B cell (primary cell): Measurements from ENCODE around the gene SH3TC1. TPM values are rescaled to one million over a fixed set of nuclear protein-coding genes. Genes with fewer than 3 reads are reported as not detected.

Experiments
- ATAC-seq: fragments of 200-7000 bp; cut with Tn5 transposase; one replicate; pipeline ENCODE4 v1.10.0; 2021; ENCODE audit warnings: low read depth, mild to moderate bottlenecking, moderate number of reproducible peaks, moderate library complexity
- CTCF ChIA-PET: fragments of 350-600 bp; sonication (Branson Sonifier 250); formaldehyde crosslinking; loops from one replicate; lab custom pipeline; 2021; ENCODE audit warnings: antibody characterized with exemption, inconsistent platforms; lab: Charles Lee
- POLR2A ChIA-PET: fragments of 350-600 bp; sonication (Branson Sonifier 250); formaldehyde crosslinking; loops from one replicate; lab custom pipeline; 2021; ENCODE audit warnings: antibody characterized with exemption; lab: Charles Lee
- DNase-seq: peaks from one replicate; pipeline ENCODE4 v3.0.0; 2013
- H2AFZ ChIP-seq: 2 replicates; pipeline ENCODE4 v1.6.1; 2012; ENCODE audit warnings: mild to moderate bottlenecking, low read depth, low read length; ENCODE audit not compliant: insufficient read depth, poor library complexity, severe bottlenecking
- H3K27ac ChIP-seq, 2 donors: 1 replicate in 1 of 2; 2 replicates in 1 of 2; pipeline ENCODE4 v1.5.1; 2012 to 2013; ENCODE audit warnings: low read length in 2 of 2, mild to moderate bottlenecking in 2 of 2, moderate library complexity in 1 of 2
- H3K27me3 ChIP-seq, 4 experiments: fragments of 200-600 bp in 1 of 4; sonication (generic) in 1 of 4; replicated peaks in 1 of 4; 1 replicate in 2 of 4; 2 replicates in 2 of 4; pipeline versions ENCODE4 v1.6.1 to v1.7.0; 2013 to 2016; ENCODE audit warnings: low read length in 3 of 4, mild to moderate bottlenecking in 2 of 4, mixed read lengths in 1 of 4, moderate library complexity in 1 of 4; ENCODE audit not compliant: insufficient read depth in 4 of 4, control insufficient read depth in 3 of 4; ENCODE audit errors: control extremely low read depth in 1 of 4
- H3K36me3 ChIP-seq, 2 experiments: replicated peaks in 1 of 2; 1 replicate in 1 of 2; 2 replicates in 1 of 2; pipeline versions ENCODE4 v1.6.1 to v1.7.1; 2013; ENCODE audit warnings: low read length in 1 of 2; ENCODE audit not compliant: insufficient read depth in 2 of 2, control insufficient read depth in 1 of 2; ENCODE audit errors: control extremely low read depth in 1 of 2, extremely low read depth in 1 of 2
- H3K4me1 ChIP-seq, 2 donors: fragments of 200-600 bp in 1 of 2; sonication (generic) in 1 of 2; 1 replicate in 1 of 2; 2 replicates in 1 of 2; pipeline versions ENCODE4 v1.5.1 to v1.6.1; 2013 to 2017; ENCODE audit warnings: low read length in 2 of 2; ENCODE audit not compliant: control insufficient read depth in 2 of 2, insufficient read depth in 2 of 2
- H3K4me2 ChIP-seq: replicated peaks from 2 replicates; pipeline ENCODE3; 2012; ENCODE audit warnings: mild to moderate bottlenecking, low read depth, low read length; ENCODE audit not compliant: poor library complexity, severe bottlenecking
- H3K4me3 ChIP-seq, 5 experiments: fragments of 200-600 bp in 1 of 5; sonication (generic) in 1 of 5; 1 replicate in 3 of 5; 2 replicates in 2 of 5; pipeline versions ENCODE4 v1.5.1 to v1.7.0; 2011 to 2016; ENCODE audit warnings: low read length in 4 of 5, mild to moderate bottlenecking in 4 of 5, low read depth in 2 of 5, control low read depth in 1 of 5, moderate library complexity in 1 of 5; ENCODE audit not compliant: insufficient read depth in 1 of 5; ENCODE audit errors: control extremely low read depth in 1 of 5, extremely low read depth in 1 of 5
- H3K79me2 ChIP-seq: fragments of 200-600 bp; sonication (generic); one replicate; pipeline ENCODE4 v1.6.0; 2016; ENCODE audit warnings: low read length; ENCODE audit not compliant: control insufficient read depth, insufficient read depth
- H3K9ac ChIP-seq: fragments of 200-600 bp; sonication (generic); 2 replicates; pipeline ENCODE4 v1.6.1; 2017; ENCODE audit warnings: mild to moderate bottlenecking, low read length, moderate library complexity
- H3K9me3 ChIP-seq, 3 donors: one replicate each; pipeline versions ENCODE4 v1.6.1 to v1.7.1; 2013; ENCODE audit warnings: low read length in 2 of 3; ENCODE audit not compliant: control insufficient read depth in 2 of 3, insufficient read depth in 1 of 3; ENCODE audit errors: control extremely low read depth in 1 of 3
- H4K20me1 ChIP-seq: 2 replicates; pipeline ENCODE4 v1.6.0; 2012; ENCODE audit warnings: mild to moderate bottlenecking, low read length; ENCODE audit not compliant: insufficient read depth, control insufficient read depth, poor library complexity, severe bottlenecking
- H3K27ac Mint-ChIP-seq: one replicate; pipeline ENCODE4 v1.8.0; 2021; ENCODE audit warnings: mixed read lengths
- H3K27me3 Mint-ChIP-seq: one replicate; pipeline ENCODE4 v1.8.0; 2021; ENCODE audit warnings: mixed read lengths
- H3K4me1 Mint-ChIP-seq: one replicate; pipeline ENCODE4 v1.8.0; 2021; ENCODE audit warnings: mixed read lengths
- H3K4me3 Mint-ChIP-seq: one replicate; pipeline ENCODE4 v1.8.0; 2021; ENCODE audit warnings: mixed read lengths
- H3K9me3 Mint-ChIP-seq: one replicate; pipeline ENCODE4 v1.8.0; 2022; ENCODE audit warnings: mixed read lengths; ENCODE audit not compliant: insufficient read depth
- CTCF ChIP-seq: fragments of 200-600 bp; IDR thresholded peaks from one replicate; pipeline ENCODE4 v1.8.0; 2022; ENCODE audit warnings: antibody characterized with exemption, mild to moderate bottlenecking
- EZH2 ChIP-seq: IDR thresholded peaks from 2 replicates; pipeline ENCODE4 v1.6.1; 2012; ENCODE audit warnings: borderline replicate concordance, low read depth, mild to moderate bottlenecking, moderate library complexity, low read length; ENCODE audit not compliant: insufficient read depth, poor library complexity, severe bottlenecking
- WGBS: methylation state at CpG from one replicate; pipeline ENCODE4 v1.1.5; 2013; ENCODE audit warnings: missing lambda C conversion rate; ENCODE audit not compliant: insufficient coverage; 5-methylcytosine and 5-hydroxymethylcytosine counted together
- intact Hi-C: fragments of 100-400 bp; cut with micrococcal nuclease; formaldehyde crosslinking; loops from one replicate; pipeline ENCODE4 v1.10.0; 2022
- polyA plus RNA-seq: library from polyadenylated mRNA; depleted of rRNA; stranded (reverse); fragments of >200 nt; gene quantifications from 2 replicates; pipeline ENCODE4 v1.2.3, GENCODE V29; 2012
- total RNA-seq, 2 donors: library from RNA; stranded (reverse); fragments of 120-200 nt in 1 of 2; gene quantifications; 1 replicate in 1 of 2; 2 replicates in 1 of 2; pipeline versions ENCODE4 v1.2.3 to v1.2.4, GENCODE V29; 2013 to 2022

Gene SH3TC1
- total and polyA plus RNA-seq, 2 donors (not counting 1 experiment from before 2014, with no cell fraction given), result 63.8 to 388 TPM

- H3K4me3 ChIP-seq, result no peak overlapping the region
- POLR2A ChIA-PET, result interaction anchor here (1.0 kb wide), 1 partner anchor 31 kb away, joined by 3 read pairs; no protein-coding TSS in a partner anchor
Observed at GRCh38 chr4:8168832-8169598, 30.1 kb upstream of the SH3TC1 start.

GRCh38 chr4:8169763-8170162, 29.3 kb upstream of the SH3TC1 start:
- H3K4me3 ChIP-seq, result no peak overlapping the region
- no peaks in the 10 kb centered on the region for H3K27me3 ChIP-seq
- H2AFZ ChIP-seq, result no peak overlapping the region
- CTCF ChIA-PET, result interaction anchor here (0.8 to 0.9 kb wide), 2 partner anchors 32 to 72 kb away, joined by 3 to 4 read pairs; no protein-coding TSS in a partner anchor
- no peak for ATAC-seq
- H3K27ac ChIP-seq, result no peak overlapping the region
- H3K27me3 Mint-ChIP-seq, result no peaks in the 10 kb centered on the region
- TF ChIP-seq EZH2 (no peak), CTCF (no peak)
- H3K27ac Mint-ChIP-seq, result peak overlapping the region; percentile 46
- peaks cover 34% of the 10 kb centered on the region for H3K4me1 Mint-ChIP-seq
- H4K20me1 ChIP-seq, result no peaks in the 10 kb centered on the region
- intact Hi-C loops, result no loop called here
- peaks cover 18 to 28% of the 10 kb centered on the region in 2 donors for H3K4me1 ChIP-seq
- H3K4me3 Mint-ChIP-seq, result no peak overlapping the region
- H3K9me3 ChIP-seq, result peaks cover 0 to 45% (median 12%) of the 10 kb centered on the region in 3 donors
- DNase-seq, result no peak
- no peaks in the 10 kb centered on the region for H3K79me2 ChIP-seq
- POLR2A ChIA-PET, result interaction anchor here (1.0 to 1.9 kb wide), 2 partner anchors 29 to 30 kb away, joined by 3 to 5 read pairs; partner anchors contain the start of gene SH3TC1
- peaks cover 4% of the 10 kb centered on the region for H3K9me3 Mint-ChIP-seq
- 97% methylated on average over 3 of the region's 3 CpGs for WGBS
- H3K4me2 ChIP-seq, result no peak overlapping the region
- no peaks in the 10 kb centered on the region for H3K36me3 ChIP-seq
- no peak overlapping the region for H3K9ac ChIP-seq

More at GRCh38 chr4:8168832-8169598, 30.1 kb upstream of the SH3TC1 start:
- Mint-ChIP-seq H3K4me3 (no peak overlapping the region), H3K27ac (peak overlapping the region; percentile 68), H3K9me3 (peaks cover 4% of the 10 kb centered on the region), H3K27me3 (no peaks in the 10 kb centered on the region), H3K4me1 (peaks cover 41% of the 10 kb centered on the region)
- peaks cover 0 to 45% (median 12%) of the 10 kb centered on the region in 3 donors for H3K9me3 ChIP-seq
- no peaks in the 10 kb centered on the region for H4K20me1 ChIP-seq
- no peak overlapping the region for H3K27ac ChIP-seq
- no peaks in the 10 kb centered on the region for H3K79me2 ChIP-seq
- H3K4me1 ChIP-seq, result peaks cover 18 to 33% of the 10 kb centered on the region in 2 donors
- WGBS, result no CpG with 5 or more reads among the region's 5 CpGs
- CTCF ChIA-PET, result interaction anchor here (0.9 to 2.8 kb wide), 4 partner anchors 8 to 180 kb away, joined by 4 to 12 read pairs (median 5); no protein-coding TSS in a partner anchor
- H3K4me2 ChIP-seq, result no peak overlapping the region
- no peak for DNase-seq
- no peak for TF ChIP-seq EZH2
- no peaks in the 10 kb centered on the region for H3K36me3 ChIP-seq
- H3K27me3 ChIP-seq, result no peaks in the 10 kb centered on the region
- H2AFZ ChIP-seq, result no peak overlapping the region
- no peak overlapping the region for H3K9ac ChIP-seq
- no peak for ATAC-seq
- intact Hi-C loops, result no loop called here
